LNCAP (cell line): ENCODE measurements around the gene JADE2.

ENCODE experiments used
- TF ChIP-seq, protein P1 (sequence below): fragments of 450-650 bp; IDR thresholded peaks from 2 replicates; pipeline ENCODE4 v1.5.1; 2017; ENCODE audit warnings: mild to moderate bottlenecking

Gene JADE2

DNA sequence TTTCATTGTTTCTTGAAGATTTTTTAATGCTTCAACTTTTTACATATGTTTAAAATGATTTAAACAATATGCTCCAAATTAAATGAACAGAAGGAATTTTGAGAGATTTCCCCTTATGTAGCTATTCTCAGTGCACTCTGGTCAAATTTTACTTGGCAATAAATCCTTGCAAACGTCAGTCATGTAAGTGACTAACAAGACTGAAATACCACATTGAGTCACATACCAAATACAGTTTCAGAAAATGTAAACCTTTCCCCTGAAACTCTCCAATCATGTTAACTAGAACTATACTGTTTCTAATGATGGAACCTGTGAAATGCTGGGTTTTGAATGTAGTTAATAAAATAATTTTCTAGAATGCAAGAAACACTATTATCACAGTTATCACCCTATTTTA lies 77.6 kb downstream of the JADE2 start:
- TF ChIP-seq, protein P1, sequence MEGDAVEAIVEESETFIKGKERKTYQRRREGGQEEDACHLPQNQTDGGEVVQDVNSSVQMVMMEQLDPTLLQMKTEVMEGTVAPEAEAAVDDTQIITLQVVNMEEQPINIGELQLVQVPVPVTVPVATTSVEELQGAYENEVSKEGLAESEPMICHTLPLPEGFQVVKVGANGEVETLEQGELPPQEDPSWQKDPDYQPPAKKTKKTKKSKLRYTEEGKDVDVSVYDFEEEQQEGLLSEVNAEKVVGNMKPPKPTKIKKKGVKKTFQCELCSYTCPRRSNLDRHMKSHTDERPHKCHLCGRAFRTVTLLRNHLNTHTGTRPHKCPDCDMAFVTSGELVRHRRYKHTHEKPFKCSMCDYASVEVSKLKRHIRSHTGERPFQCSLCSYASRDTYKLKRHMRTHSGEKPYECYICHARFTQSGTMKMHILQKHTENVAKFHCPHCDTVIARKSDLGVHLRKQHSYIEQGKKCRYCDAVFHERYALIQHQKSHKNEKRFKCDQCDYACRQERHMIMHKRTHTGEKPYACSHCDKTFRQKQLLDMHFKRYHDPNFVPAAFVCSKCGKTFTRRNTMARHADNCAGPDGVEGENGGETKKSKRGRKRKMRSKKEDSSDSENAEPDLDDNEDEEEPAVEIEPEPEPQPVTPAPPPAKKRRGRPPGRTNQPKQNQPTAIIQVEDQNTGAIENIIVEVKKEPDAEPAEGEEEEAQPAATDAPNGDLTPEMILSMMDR: no peak

DNA sequence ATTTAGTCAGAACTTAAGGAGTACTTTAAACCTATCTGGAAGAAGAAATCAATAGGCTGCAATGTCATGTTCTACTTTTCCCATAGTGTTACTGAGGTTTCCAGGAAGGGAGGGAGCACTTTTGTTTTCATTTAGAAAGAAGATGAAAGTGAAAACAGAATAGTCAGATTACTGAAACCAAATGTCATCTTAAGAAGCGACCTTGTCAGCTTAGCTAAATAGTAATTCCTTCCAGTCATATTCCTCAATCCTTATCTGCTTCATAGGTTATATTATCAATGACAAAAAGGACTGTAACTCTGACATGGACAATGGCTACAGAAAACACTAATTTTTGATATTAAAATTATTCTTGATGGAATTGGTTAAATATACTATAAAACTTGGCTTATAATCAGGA lies 79.4 kb downstream of the JADE2 start:
- TF ChIP-seq, protein P1: no peak

DNA sequence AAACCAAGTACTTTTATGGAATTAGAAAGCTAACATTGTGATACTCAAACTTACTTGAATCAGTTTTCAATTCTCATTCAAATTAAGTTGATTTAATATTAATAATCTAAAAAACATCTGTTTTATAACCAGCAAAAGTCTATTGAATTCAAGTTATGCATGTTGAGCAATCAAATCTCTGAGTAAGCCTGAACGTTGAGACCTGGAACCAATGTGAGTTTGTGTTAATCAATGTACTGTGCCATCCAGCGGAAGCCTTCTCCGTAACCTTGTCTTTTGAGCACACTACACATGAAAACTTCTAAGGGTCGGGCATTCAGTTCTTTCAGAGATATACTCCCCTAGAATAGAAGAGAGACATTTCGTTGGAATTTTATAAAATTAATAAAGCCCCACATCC lies 81.3 kb downstream of the JADE2 start:
- TF ChIP-seq, protein P1: no peak

DNA sequence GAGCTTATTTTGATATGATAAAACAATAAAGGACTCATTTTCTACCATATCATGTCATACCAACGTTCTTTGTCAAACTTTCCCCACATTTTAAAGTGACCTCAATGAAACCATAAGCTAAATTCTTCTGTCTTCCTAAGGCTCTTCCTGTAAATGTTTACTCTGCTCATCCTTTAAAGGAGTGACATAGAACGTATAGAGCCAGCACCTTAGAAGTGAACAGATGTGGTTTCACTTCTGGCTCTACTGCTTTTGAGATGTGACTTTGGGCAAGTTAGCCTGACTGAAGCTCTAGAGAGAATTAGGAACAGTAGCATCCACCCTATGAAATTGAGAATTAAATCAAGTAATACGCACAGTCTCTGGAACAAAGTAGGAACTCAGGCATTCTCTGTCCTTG lies 83.1 kb downstream of the JADE2 start:
- TF ChIP-seq, protein P1: no peak

DNA sequence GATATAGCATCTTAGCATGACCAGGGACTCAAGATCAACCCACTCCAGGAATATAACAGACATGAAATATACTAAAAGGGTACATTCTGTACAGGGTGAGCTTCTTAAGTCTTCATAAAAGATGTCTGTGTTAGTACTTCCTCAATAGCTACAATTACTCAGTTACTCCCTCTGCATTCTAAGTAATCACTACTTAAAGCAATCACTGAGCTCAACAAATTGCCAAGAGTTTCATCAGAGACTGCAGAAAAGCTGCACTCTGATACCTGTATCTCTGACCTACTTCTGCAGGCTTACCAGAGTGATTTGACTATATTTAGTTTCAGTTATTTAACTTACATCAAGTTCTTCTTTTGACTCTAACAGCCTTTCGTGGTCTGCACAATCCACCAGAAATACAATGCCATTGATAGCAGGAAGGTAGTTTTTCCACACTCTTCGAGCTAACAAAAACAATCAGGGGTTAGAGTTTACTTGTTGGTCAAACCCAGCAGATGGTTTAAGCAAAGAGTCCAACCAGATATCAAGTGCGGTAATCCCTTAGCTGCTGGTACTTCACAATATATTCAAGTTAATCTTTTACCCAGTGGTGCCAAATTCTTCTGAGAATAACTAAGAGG lies 83.9 kb downstream of the JADE2 start:
- TF ChIP-seq, protein P1: no peak

DNA sequence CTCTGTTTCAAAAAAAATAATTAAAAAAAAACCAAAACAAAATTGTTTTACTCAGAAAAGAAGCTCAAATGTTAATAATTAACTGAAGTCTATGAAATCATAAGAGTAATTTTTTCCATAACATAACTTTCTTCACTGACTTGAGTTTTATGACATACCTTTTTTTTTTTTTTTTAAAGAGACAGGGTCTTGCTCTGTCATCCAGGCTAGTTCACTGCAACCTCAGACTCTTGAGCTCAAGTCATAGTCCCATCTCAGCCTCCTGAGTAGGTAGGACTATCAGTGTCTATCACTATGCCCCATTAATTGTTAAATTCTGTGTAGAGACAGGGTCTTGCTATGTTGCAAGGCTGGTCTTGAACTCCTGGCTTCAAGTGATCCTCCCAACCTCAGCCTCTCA lies 85.3 kb downstream of the JADE2 start:
- TF ChIP-seq, protein P1: no peak

DNA sequence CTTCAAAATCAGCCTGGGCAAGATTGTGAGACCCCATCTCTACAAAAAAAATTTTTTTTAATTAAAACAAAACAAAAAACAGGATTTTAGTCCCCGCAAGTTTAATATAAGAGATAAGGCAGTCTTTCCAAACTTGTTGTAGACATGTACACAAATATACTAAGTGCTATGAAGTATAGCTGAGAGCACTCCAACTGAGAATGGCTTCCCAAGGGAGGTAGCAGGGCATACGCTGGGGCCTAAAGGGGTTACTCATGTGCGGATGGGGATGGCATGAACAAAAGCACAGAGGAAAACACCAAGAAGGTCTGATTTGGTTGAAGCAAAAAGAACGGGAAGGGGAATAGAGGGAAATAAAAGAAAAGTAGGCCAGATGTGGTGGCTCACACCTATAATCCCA lies 86.0 kb downstream of the JADE2 start:
- TF ChIP-seq, protein P1: no peak
